Naive thymus-derived CD4-positive, alpha-beta T cell (primary cell): ENCODE data around the gene PTPRT. TPM values are rescaled to one million over a fixed set of nuclear protein-coding genes. Genes with fewer than 3 reads are reported as not detected.

Experiments
- ATAC-seq: fragments of 150-1000 bp; cut with Tn5 transposase; 2 replicates; pipeline ENCODE4 v1.10.0; 2021; ENCODE audit warnings: mild to moderate bottlenecking, moderate library complexity
- CTCF ChIA-PET: fragments of 350-600 bp; sonication (Branson Sonifier 250); formaldehyde crosslinking; loops from one replicate; lab custom pipeline; 2021; ENCODE audit warnings: antibody characterized with exemption; lab: Charles Lee
- POLR2A ChIA-PET: fragments of 350-600 bp; sonication (Branson Sonifier 250); formaldehyde crosslinking; loops from one replicate; lab custom pipeline; 2021; ENCODE audit warnings: antibody characterized with exemption, inconsistent platforms; lab: Charles Lee
- DNase-seq, 9 donors: peaks; one replicate each; pipeline versions ENCODE4 v3.0.0 to v3.0.0-alpha.2; 2020 to 2022; ENCODE audit warnings: mixed read lengths in 1 of 9
- H3K27ac ChIP-seq: one replicate; pipeline ENCODE4 v1.7.0; 2013; ENCODE audit warnings: mild to moderate bottlenecking, low read depth, low read length, moderate library complexity
- H3K27me3 ChIP-seq, 2 donors: one replicate each; pipeline ENCODE4 v1.7.0; 2013; ENCODE audit warnings: low read length in 2 of 2, mild to moderate bottlenecking in 2 of 2, moderate library complexity in 2 of 2; ENCODE audit not compliant: control insufficient read depth in 2 of 2, insufficient read depth in 2 of 2
- H3K36me3 ChIP-seq, 3 experiments: 1 replicate in 2 of 3; 2 replicates in 1 of 3; pipeline ENCODE4 v1.7.0; 2013; ENCODE audit warnings: low read length in 3 of 3, mild to moderate bottlenecking in 3 of 3, moderate library complexity in 1 of 3; ENCODE audit not compliant: insufficient read depth in 3 of 3, control insufficient read depth in 2 of 3
- H3K4me1 ChIP-seq, 2 donors: one replicate each; pipeline ENCODE4 v1.7.0; 2013; ENCODE audit warnings: low read length in 2 of 2, mild to moderate bottlenecking in 2 of 2, moderate library complexity in 1 of 2; ENCODE audit not compliant: control insufficient read depth in 2 of 2, insufficient read depth in 2 of 2
- H3K4me3 ChIP-seq: 2 replicates; pipeline ENCODE4 v1.7.0; 2013; ENCODE audit warnings: mild to moderate bottlenecking, low read length
- H3K9me3 ChIP-seq, 3 experiments: 1 replicate in 2 of 3; 2 replicates in 1 of 3; pipeline ENCODE4 v1.7.0; 2013; ENCODE audit warnings: low read length in 3 of 3; ENCODE audit not compliant: control insufficient read depth in 2 of 3
- H3K27ac Mint-ChIP-seq, 9 donors: one replicate each; pipeline ENCODE4 v1.8.0; 2020 to 2022; ENCODE audit warnings: mixed read lengths in 9 of 9, mild to moderate bottlenecking in 8 of 9, moderate library complexity in 5 of 9, inconsistent platforms in 2 of 9
- H3K27me3 Mint-ChIP-seq, 5 donors: one replicate each; pipeline ENCODE4 v1.8.0; 2021 to 2022; ENCODE audit warnings: mixed read lengths in 5 of 5, mild to moderate bottlenecking in 1 of 5
- H3K36me3 Mint-ChIP-seq, 5 donors: one replicate each; pipeline ENCODE4 v1.8.0; 2020 to 2022; ENCODE audit warnings: mixed read lengths in 5 of 5, mild to moderate bottlenecking in 3 of 5, inconsistent platforms in 1 of 5
- H3K4me1 Mint-ChIP-seq, 7 donors: one replicate each; pipeline ENCODE4 v1.8.0; 2020 to 2022; ENCODE audit warnings: mixed read lengths in 7 of 7, mild to moderate bottlenecking in 3 of 7, inconsistent platforms in 1 of 7
- H3K4me3 Mint-ChIP-seq, 10 donors: one replicate each; pipeline ENCODE4 v1.8.0; 2020 to 2022; ENCODE audit warnings: mild to moderate bottlenecking in 10 of 10, mixed read lengths in 10 of 10, moderate library complexity in 6 of 10, inconsistent platforms in 2 of 10
- H3K9me3 Mint-ChIP-seq, 11 donors: one replicate each; pipeline ENCODE4 v1.8.0; 2020 to 2022; ENCODE audit warnings: mixed read lengths in 11 of 11, mild to moderate bottlenecking in 4 of 11, inconsistent platforms in 1 of 11, moderate library complexity in 1 of 11
- intact Hi-C, 2 donors: fragments of 100-400 bp; cut with micrococcal nuclease; formaldehyde crosslinking; loops; one replicate each; pipeline ENCODE4 v1.15.1; 2023
- polyA plus RNA-seq, 2 donors: library from polyadenylated mRNA; unstranded; fragments of 300-500 nt; fragmentation: Illumina TruSeq; gene quantifications; one replicate each; pipeline ENCODE4 v1.2.3, GENCODE V29; 2021
- total RNA-seq, 6 experiments: library from RNA in 5 of 6; stranded (reverse) in 5 of 6; gene quantifications; 1 replicate in 5 of 6; 2 replicates in 1 of 6; pipeline ENCODE4 v1.2.3 and lab custom pipeline; 2021 to 2026

PTPRT gene
- total and polyA plus RNA-seq, 7 experiments from 2014 or later, result not detected

DNA sequence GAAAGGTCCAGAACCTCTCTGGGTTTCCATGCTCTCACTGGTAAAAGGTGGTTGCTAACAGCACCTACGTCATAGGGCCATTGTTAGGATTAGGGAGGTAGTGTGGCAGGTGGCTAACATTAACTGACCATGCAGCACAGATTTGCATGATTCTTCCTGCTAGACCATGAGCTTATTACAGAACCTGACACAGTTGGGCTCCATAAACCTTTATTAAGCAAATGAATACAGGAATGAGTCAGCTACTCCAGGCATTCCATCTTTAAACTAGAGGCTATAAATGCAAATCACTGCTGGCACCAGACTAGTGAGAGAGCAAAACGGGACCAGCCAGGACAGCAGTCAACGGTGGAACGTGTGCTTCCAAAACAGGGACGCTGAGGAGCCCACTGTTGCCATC is 440.1 kb downstream of the PTPRT start:
- ChIA-PET POLR2A (no interaction called here), CTCF (no interaction called here)
- Mint-ChIP-seq H3K4me1 (peaks cover 0 to 1% (median 0%) of the 10 kb centered on the region in 7 donors), H3K9me3 (peaks cover 0 to 10% (median 4%) of the 10 kb centered on the region in 11 donors), H3K27me3 (peaks cover 0 to 4% (median 0%) of the 10 kb centered on the region in 5 donors), H3K4me3 (no peak overlapping the region), H3K36me3 (no peaks in the 10 kb centered on the region), H3K27ac (no peak overlapping the region)
- Histone ChIP-seq H3K9me3 (no peaks in the 10 kb centered on the region), H3K36me3 (no peaks in the 10 kb centered on the region), H3K4me3 (no peak overlapping the region), H3K27me3 (no peaks in the 10 kb centered on the region), H3K4me1 (no peaks in the 10 kb centered on the region), H3K27ac (no peak overlapping the region)
- intact Hi-C loops, result no loop called here
- ATAC-seq, result no peak
- DNase-seq, result no peak

DNA sequence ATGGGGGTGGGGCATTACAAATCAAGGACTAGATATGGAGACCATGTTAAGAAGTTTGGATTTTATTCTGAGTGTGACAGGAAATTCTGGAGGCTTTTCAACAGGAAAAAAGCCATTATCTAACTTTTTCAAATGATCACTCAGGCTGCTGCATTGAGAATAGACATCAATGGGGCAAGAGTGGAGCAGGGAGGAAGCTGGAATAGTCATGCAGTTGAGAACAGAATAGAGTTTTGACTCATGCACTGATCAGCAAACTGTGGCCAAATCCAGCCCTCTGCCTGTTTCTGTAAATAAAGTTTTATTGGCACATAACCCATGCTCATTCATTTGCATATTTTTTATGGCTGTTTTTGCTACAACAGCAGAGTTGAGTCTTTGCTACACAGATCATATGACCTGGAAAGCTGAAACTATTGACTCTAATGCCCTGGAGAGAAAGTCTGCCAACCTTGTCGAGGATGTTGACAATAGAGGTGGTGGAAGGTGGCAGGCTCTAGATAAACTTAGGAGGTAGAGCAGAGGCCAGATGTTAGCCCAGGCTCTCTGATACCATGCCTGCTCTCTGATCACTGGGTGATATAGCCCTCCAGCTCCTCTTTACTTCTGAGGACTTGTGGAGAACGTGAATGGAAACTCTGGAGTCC is 441.8 kb downstream of the PTPRT start:
- Histone ChIP-seq H3K4me3 (no peak overlapping the region), H3K36me3 (no peaks in the 10 kb centered on the region), H3K27me3 (no peaks in the 10 kb centered on the region), H3K9me3 (no peaks in the 10 kb centered on the region), H3K27ac (no peak overlapping the region), H3K4me1 (no peaks in the 10 kb centered on the region)
- DNase-seq (no peak), ATAC-seq (no peak)
- ChIA-PET CTCF (no interaction called here), POLR2A (no interaction called here)
- intact Hi-C loops, result no loop called here
- Mint-ChIP-seq H3K36me3 (no peaks in the 10 kb centered on the region), H3K27me3 (peaks cover 0 to 4% (median 0%) of the 10 kb centered on the region in 5 donors), H3K4me1 (peaks cover 0 to 1% (median 0%) of the 10 kb centered on the region in 7 donors), H3K4me3 (no peak overlapping the region), H3K9me3 (peaks cover 0 to 17% (median 5%) of the 10 kb centered on the region in 11 donors), H3K27ac (no peak overlapping the region)

DNA sequence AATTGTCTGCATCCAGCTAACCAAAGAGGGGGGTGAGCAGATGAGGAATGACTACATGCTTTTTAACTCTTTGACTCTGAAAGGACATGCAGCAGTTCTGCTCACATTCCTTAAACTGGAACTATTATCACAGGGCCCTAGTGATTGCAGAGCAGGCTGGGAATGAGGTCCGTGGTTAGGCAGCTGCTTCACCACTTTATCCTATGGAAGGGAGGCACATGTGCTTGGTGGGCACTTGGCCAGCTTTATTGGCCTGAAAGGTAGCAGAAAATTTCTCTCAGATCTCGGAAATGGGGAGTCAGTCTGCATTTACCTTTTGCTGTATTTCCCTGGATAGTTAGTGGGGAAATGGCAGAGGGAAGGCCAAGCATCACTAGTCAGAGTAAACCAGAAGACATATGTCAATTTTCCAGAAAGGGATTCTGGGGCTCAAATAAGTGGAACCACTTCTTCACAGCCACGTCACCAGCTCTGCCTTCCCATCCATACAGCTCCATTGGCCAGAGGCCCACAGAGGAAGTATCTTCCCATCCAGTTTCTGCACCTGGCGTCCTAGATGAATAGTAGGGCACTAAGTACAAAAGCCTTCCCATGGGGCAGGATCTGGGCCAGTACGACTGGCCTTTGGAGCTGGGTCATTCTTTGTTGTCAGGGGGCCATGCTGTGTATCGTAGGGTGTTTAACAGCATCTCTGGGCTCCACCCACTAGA is 444.8 kb downstream of the PTPRT start:
- peaks cover 0 to 20% (median 9%) of the 10 kb centered on the region in 11 donors for H3K9me3 Mint-ChIP-seq
- Histone ChIP-seq H3K9me3 (no peaks in the 10 kb centered on the region), H3K27ac (no peak overlapping the region), H3K4me1 (no peaks in the 10 kb centered on the region), H3K4me3 (no peak overlapping the region), H3K27me3 (no peaks in the 10 kb centered on the region), H3K36me3 (no peaks in the 10 kb centered on the region)
- no peaks in the 10 kb centered on the region for H3K36me3 Mint-ChIP-seq
- POLR2A ChIA-PET, result no interaction called here
- intact Hi-C loops, result no loop called here
- H3K4me1 Mint-ChIP-seq, result peaks cover 0 to 1% (median 0%) of the 10 kb centered on the region in 7 donors
- H3K27ac Mint-ChIP-seq, result no peak overlapping the region
- ATAC-seq (no peak), DNase-seq (no peak)
- H3K27me3 Mint-ChIP-seq, result no peaks in the 10 kb centered on the region
- CTCF ChIA-PET, result no interaction called here
- H3K4me3 Mint-ChIP-seq, result no peak overlapping the region

DNA sequence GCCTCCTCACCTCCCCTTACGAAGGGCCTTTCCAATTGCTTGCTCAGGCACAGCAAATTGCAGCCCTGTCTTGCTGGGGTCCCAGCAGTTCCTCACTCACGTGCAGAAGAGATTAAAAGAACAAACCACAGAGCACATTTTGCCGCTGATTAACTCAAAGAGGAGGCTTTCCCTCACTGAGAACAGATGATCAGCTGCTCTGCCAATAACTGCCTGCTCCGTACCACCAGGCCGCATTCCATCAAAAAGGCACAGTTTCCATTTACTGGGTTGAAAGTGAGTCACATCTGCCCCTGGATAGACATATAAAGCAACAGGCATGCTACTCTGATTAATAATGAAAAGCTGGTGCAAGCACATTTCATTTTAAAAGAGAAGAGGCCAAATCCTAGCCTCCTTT is 446.8 kb downstream of the PTPRT start:
- no peak overlapping the region for H3K27ac ChIP-seq
- CTCF ChIA-PET, result no interaction called here
- intact Hi-C loops, result no loop called here
- no peaks in the 10 kb centered on the region for H3K27me3 ChIP-seq
- H3K27me3 Mint-ChIP-seq, result no peaks in the 10 kb centered on the region
- no peaks in the 10 kb centered on the region for H3K4me1 ChIP-seq
- DNase-seq (no peak), ATAC-seq (no peak)
- H3K4me1 Mint-ChIP-seq, result peaks cover 0 to 1% (median 0%) of the 10 kb centered on the region in 7 donors
- H3K4me3 Mint-ChIP-seq, result no peak overlapping the region
- H3K9me3 ChIP-seq, result no peaks in the 10 kb centered on the region
- H3K27ac Mint-ChIP-seq, result no peak overlapping the region
- H3K36me3 Mint-ChIP-seq, result no peaks in the 10 kb centered on the region
- H3K9me3 Mint-ChIP-seq, result peaks cover 0 to 25% (median 10%) of the 10 kb centered on the region in 11 donors
- no peaks in the 10 kb centered on the region for H3K36me3 ChIP-seq
- no peak overlapping the region for H3K4me3 ChIP-seq
- POLR2A ChIA-PET, result no interaction called here

DNA sequence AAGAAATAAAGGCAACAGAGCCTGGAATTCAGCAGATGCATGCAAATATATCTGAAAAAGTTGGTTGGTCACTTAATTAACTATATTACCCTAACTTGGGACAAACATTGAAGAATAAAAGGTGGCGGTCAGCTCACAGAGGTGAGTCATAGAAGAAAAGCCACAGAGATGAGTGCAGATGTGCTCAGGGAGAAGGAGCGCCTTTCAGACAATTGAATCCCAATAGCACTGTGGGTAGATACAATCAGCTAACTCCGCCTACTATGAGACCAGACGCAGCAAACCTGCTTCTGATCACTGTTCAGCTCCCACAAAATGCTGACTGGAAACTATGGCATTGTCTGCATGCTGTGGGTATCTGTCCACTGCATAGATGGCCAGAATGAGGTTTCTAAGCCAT is 447.8 kb downstream of the PTPRT start:
- Histone ChIP-seq H3K27ac (no peak overlapping the region), H3K9me3 (no peaks in the 10 kb centered on the region), H3K4me3 (no peak overlapping the region), H3K27me3 (no peaks in the 10 kb centered on the region), H3K36me3 (no peaks in the 10 kb centered on the region), H3K4me1 (no peaks in the 10 kb centered on the region)
- H3K27me3 Mint-ChIP-seq, result peaks cover 0 to 3% (median 0%) of the 10 kb centered on the region in 5 donors
- H3K36me3 Mint-ChIP-seq, result no peaks in the 10 kb centered on the region
- H3K9me3 Mint-ChIP-seq, result peaks cover 0 to 24% (median 7%) of the 10 kb centered on the region in 11 donors
- intact Hi-C loops, result no loop called here
- H3K27ac Mint-ChIP-seq, result no peak overlapping the region
- no peak overlapping the region for H3K4me3 Mint-ChIP-seq
- DNase-seq, result no peak
- POLR2A ChIA-PET, result no interaction called here
- H3K4me1 Mint-ChIP-seq, result peaks cover 0 to 1% (median 0%) of the 10 kb centered on the region in 7 donors
- CTCF ChIA-PET, result no interaction called here
- no peak for ATAC-seq

DNA sequence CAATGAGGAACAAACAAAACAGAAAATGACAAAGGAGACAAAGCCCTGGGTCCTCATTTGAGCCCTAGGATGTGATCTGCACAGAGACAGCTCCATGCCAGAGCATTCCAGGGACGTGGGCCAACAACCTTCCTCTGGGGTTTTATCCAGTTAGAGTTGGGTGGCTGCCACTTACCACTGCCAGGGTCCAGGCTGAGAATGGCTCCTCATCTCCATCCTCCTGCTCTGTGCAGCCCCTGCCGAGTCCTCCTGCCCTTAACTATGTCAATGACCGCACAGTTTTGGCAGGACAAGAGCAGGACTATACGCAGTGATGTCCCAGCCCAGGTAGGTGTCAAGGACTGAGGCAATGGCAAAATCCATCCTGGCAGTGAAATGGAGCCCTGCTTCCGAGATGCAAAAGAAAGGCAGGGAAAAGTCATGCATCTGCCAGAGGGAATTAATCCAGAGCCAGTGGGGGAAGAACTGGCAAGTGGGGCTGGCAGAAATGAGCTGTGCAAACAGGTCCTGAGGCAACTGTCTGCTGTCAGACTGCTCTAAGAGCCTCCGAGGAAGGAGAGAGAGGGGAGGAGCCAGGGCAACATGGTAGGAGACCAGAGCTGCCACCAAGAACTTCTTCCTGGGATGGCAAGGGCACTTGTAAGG is 449.4 kb downstream of the PTPRT start:
- ATAC-seq (no peak), DNase-seq (no peak)
- Histone ChIP-seq H3K27me3 (no peaks in the 10 kb centered on the region), H3K36me3 (no peaks in the 10 kb centered on the region), H3K4me1 (no peaks in the 10 kb centered on the region), H3K9me3 (no peaks in the 10 kb centered on the region), H3K4me3 (no peak overlapping the region), H3K27ac (no peak overlapping the region)
- H3K9me3 Mint-ChIP-seq, result peaks cover 0 to 25% (median 10%) of the 10 kb centered on the region in 11 donors
- no peak overlapping the region for H3K27ac Mint-ChIP-seq
- H3K4me3 Mint-ChIP-seq, result no peak overlapping the region
- H3K36me3 Mint-ChIP-seq, result no peaks in the 10 kb centered on the region
- peaks cover 0 to 17% (median 8%) of the 10 kb centered on the region in 5 donors for H3K27me3 Mint-ChIP-seq
- POLR2A ChIA-PET, result no interaction called here
- H3K4me1 Mint-ChIP-seq, result no peaks in the 10 kb centered on the region
- intact Hi-C loops, result no loop called here
- CTCF ChIA-PET, result no interaction called here
